GM18870 (cell line): ENCODE measurements around the gene PABPC3.

Experiments
- ATAC-seq: cut with Tn5 transposase; IDR thresholded peaks from one replicate; pipeline ENCODE4 v1.9.1; 2021; ENCODE audit warnings: moderate library complexity; ENCODE audit not compliant: unreplicated experiment

Gene PABPC3

DNA sequence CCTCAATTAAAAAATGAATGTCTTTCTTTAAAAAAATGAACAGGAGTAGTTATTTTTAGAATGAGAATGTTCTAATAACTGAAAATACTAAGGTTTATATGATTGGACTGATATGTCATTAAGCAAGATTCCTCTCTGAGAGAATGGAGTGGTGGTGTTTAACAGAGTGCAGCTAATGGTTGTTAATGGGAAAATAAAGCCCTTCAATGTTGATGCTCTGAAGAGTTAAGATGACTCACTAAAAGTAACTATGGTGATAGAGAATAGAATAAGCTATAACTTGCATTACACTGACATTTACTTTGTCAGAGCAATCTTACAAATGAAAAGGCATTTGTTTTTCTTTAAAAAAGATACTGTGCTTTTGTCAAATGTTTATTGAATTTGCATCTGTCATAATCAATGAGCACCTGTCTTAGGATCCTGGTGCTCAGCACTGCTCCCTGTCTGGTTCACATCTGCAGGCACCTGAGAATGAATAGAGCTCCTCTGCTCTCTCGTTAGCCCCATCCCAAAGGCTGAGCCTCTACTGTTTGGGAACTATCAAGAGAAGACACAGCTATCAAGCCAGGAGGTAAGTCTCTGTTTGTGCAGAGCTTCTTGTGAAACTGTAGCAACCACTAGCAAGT lies 15.1 kb downstream of the PABPC3 start:
- no peak for ATAC-seq

DNA sequence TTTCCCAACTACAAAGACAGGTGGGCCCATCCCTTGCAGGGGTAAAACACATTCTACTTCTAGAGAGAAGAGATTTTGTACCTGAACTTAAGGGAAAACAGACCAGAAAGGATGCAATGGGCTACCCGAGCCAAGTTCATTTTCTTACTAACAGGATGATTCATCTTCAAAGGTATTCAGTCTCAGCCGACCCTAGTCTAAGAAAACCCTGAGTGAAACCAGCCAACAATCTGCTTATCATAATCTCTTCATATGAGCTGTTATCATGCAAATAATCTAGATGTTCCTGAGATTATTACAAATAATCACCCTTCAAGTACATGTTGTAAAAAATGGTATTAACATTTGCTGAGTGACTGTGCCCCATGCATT lies 15.6 kb downstream of the PABPC3 start:
- ATAC-seq: no peak

DNA sequence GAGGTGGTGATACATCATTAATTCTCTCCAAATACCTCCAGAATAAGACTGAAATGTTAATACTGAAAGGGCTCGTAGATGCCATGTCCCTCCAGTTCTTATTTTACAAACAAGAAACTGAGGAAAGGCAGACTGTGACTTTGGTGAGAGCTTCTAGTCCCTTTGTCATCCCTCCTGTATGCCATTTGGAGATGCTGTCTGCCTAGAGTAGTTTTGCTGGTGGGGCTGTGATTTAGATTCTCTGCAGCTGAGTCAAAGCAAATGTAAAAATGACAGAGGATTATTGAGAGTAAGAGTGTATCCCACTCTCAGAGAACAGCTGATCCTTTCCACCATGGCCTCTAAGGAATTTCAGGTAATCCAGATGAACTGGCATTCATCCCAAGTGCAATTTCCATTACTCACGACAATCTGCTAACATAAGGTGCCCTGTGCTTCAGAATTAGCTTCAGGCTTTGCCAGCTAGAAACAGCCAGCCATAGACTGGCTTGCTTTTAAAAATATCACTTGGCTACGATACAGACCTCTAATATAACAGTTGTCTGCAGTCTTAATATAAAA lies 16.8 kb downstream of the PABPC3 start:
- ATAC-seq: no peak

DNA sequence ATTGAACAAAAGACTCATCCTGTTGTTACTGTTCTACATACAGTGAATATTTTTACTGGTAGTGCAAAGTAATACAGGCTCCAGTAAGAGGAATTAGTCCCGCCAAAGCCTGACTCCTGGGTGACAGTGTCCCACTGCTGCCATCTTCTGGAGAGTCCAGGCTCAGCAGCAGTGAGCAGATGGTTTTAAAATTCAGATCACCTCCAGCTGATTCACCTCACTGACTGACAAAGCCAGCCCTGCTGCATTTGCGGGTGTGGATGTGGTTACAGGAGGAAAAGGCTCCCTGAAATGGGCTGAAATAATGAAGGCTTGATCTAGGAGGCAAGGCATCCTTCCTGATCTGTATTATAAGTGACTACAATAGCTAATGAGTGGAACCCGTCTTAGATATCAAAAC lies 18.3 kb downstream of the PABPC3 start:
- no peak for ATAC-seq

DNA sequence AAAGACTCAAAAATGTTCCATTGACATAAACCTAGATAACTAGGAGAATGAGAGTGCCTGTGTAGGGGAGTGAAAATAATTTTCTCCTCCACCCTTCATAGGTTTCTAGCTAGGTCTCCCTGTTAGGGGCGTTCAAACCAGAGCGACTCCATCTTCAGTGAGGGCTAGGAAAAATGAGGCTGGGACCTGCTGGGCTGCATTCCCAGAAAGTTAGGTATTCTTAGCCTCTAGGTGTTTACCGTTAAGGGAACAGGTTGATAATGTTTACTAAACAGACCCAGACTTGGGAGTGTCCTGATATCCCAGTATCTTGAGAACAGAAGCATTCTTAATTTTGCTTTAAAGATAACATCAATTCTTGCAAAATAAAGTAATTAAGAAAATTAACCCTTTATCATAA lies 20.1 kb downstream of the PABPC3 start:
- ATAC-seq: no peak

DNA sequence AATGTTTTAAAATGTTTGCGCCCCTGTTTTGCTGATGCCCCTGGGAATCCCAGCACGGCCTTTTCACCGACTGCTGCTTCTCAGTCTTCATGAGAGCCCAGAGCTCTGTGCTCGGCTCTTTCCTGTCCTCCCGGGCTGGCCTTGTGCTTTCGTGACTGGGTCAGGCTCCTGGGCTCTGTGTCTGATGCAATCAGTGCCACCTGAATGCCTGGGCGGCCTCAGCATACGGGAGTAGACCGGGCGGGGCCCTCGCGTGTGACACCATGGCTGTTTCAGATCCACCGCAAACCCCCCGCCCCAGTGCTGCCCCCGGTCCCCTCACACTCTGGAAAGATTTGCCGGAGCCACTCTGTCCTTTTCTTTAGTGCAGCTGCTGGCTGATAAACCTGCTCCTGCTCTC lies 21.4 kb downstream of the PABPC3 start:
- no peak for ATAC-seq

DNA sequence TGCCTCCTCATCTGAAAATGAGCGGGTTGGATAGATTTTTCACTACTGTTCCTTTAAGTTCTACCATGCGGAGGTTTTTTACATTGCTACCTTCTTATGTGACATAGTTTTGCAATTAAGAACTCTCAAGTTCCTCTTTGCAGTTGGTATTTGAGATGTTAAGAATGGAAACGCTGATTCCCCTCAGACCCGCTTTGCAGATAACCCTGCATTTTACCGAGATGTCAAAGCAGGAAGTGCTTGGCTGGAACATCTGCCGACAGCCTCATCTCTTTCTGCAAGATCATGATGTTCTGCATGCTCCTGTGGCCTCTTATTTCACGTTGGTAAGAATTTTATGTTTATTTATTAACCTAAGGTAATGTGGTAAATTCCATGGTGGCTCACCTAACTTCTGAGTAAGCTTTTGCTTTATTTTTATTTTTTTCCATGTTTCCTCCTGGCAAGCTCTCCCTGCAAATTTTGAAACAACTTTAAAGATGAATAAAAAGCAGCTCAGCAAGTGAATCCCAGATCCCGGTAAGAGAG lies 22.5 kb downstream of the PABPC3 start:
- no peak for ATAC-seq

DNA sequence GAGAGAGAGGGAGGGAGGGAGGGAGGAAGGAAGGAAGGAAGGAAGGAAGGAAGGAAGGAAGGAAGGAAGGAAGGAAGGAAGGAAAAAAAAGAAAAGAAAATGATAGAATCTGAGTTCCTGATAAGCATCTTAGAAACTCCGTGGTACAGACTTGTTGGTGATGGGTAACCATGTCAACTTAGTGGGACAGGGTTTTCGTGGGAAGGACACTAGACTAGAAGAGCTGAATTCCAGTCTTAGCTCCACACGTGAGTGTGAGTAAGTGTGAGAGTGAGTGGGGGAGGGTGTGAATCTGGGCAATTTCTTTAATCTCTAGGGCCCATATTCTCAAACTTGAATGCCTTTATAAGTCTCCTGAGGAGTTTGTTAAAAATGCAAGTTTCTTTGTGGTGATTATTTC lies 35.0 kb downstream of the PABPC3 start:
- ATAC-seq: no peak

DNA sequence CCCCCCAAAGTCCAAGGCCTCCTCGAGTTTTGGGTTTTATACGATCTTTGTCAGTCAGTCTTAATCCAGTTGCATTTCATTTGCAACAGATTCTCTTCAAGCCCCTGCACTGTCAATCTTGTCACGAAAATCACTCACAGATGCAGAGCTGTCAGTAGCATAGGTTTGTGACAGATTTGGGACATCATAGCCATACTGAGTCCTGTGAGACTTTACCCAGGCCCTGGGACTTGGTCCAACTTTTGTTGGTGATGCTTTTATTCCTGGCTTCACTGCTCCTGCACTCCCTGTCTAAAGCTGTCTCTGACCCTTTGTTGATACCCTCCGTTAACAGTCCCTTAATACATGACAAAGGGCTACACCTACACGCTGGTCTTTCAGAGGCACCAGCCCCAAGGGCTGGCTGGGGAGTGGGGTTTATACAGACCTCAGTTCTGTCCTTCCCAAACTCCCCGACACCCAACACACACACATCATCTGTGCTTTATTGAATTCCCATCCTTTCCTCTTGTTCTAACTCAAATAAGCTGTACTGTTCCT lies 36.0 kb downstream of the PABPC3 start:
- ATAC-seq: no peak

DNA sequence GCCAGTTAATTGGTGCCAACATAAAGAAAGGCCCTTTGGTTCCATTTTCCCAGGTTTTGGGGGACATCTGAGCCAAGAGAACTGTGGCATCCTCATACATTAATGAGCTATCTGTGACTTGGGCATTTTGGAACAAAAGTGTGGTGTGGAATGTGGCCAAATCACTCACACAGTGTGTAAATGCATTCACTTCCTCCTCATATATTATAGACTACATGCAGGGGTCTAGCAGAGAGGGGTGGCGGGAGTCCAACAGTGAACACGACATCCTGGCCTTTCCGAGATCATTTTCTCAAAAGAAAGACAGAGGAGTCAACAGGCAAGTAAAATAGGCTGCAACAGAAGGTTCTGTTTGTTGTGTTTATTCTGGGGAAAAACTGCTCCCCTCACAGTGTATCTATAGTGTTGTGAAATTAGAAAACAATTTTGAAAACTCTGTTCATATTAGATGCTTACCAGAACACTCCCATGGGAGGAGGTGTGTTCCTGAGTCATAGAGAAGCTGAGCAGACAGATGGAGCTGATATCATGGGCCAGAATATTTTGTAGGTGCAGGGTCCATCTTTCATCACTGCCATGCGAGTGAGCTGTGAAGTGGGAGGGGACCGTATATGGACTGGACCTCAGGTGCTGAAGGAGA lies 36.9 kb downstream of the PABPC3 start:
- ATAC-seq: no peak

DNA sequence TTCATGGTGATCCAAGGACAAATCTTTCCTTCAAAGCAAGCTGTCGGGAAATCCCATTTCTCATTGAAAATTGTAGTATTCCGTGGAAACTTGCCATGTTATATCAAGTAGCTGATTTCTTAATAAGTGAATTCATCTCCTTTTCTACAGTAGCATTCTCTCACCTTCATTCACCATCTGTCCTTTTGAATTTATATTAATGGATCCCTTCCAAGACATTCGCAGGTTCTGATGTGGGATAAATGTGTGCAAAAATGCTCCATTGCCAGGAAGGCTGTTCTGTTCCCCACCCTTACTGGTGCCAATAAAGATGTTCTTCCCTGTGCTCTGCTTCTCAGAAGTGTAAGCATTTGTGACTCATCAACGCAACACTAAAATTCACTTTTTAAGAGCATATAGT lies 40.0 kb downstream of the PABPC3 start:
- ATAC-seq: no peak

DNA sequence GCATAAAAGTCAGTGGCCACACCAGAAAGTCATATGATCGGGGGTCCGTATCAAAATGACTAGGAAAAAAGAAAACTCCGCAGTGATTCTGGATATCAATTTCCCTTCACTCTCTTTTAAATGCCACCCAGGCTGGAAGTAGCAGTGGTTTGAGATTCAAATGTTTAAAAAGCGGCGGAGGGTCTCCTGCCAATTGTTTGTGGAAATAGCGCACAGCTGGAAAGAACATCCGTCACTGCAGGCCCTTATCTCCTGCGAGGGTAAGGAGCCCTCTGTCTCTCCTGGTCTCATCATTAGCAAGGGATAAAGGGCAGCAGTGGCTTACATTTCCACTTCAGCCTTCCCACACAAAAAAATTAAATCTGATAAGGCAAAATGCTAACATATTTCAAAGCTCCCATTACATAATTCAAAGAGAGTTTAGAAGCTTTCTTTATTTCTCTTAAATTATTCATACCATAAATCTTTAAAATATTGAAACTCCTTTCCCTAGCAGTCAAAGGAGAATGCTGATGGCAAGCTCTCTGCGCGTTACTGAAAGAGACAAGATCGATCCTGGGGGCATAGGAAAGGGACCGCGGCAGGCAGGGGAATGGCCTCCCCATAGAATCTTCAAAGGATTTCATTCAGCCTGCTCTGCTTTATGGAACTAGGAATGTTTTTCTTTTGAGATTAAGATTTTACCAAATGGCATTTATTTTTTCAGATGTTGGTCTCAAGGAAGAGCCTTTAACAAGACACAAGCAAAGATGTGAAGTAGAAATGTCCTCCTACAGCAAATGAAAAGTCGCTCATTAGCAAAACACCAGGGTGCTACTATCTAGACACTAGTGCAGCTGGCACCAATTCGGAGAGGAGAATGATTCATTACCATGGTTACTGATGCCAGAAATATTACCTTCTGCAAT lies 41.2 kb downstream of the PABPC3 start:
- no peak for ATAC-seq

DNA sequence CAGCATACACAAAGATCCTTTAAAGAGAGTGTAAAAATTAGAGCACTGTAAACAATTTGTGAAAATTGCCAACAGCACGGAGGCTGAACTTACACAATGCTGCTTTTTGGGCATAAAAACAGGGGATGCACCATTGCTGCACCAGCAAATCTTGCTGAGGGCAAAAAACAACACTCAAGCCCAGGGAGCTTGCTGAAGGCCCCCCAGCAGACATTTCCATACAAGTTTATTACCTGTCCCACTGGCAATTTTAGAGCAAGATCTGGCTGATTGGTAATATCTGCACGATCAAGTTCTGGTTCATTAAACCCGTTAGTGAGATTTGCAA lies 41.8 kb downstream of the PABPC3 start:
- ATAC-seq: no peak

DNA sequence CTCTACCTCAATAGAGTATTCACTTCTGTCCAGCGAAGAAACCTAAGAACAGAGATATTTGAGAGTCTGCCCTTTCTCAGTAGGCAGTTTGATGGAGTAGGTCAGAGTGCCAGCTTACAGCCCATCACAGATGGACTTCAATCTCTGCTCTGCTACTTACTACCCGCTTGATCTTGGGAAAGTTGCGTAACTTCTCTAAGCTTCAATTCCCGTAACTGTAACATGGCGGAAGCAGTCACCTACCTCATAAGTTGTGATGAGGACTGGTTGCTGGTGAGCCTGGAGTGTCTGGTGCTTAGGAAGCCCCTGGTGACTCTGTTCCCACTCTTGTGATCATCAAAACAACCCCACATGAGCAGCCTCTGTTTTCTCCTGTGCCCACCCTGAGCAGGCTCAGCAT lies 45.1 kb downstream of the PABPC3 start:
- no peak for ATAC-seq

DNA sequence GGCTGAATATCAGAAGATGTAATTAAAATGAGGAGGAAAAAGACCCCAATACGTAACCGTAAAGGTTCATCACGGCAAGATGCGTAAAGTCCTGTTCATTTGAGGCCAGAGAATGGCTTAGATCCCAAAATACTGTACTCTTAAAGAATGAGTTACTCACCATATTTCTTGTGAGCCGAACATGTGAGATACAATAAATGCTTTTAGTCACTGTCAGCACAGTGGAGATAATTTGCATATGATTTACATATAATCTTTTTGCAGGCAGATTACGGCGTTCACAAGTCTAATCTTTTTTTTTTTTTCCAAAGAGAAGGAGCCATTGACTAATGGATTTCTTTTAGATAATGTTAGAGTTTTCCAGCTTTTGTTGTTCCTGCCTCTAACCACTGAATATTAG lies 47.8 kb downstream of the PABPC3 start:
- no peak for ATAC-seq

DNA sequence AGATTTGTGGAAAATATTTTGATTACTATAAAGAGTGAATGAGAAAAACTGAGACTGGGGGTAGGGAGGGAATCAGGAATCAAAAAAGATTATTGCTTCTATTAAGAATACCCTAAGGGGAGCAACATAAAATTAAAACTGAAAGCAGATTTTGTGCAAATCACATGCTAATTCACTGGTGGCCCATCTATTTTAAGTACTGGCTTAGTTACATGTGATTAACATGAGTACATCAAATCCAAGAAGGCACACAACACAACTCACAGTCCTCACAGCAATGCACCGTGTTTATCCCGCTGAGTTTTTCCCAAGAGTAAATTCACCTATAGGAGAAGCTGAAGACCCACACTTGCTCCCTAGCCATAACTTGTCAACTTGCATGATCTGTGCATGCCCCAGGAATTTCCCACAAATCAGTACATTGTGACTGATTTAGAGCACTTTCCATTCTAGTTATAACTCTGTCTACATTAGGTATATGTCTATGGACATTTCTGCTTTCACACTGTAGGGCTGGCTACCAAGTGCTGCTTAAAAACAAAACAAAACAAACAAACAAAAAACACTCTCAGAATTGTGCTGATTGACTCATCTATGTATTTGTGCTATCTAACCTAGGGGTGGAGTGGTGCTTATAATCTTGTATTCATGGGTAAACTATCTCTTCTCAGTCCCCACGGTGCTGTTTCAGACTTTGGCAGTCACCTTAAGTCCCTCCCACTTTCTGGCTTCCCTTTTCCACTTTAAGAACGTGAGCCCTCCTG lies 51.9 kb downstream of the PABPC3 start:
- peak; percentile 86 for ATAC-seq

DNA sequence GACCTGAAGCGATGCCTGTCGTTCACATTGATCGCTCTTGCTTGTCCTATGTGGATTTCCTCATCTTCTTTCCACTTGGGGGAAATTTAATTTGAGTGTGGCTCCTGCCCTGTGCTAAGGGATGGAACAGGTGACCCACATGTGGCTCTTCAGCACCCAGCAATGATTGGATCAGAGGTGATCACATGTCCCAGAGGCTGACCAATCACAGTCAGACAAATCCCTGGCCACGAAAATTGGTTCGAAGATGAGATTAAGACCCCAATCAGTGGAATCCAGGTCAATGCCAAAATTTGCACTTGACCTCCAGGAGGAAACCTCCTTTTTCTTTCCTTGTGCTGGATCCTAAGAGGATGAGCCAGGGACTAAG lies 52.5 kb downstream of the PABPC3 start:
- no peak for ATAC-seq
